HepG2 (cell line): ENCODE data around the gene MRPS18C. TPM values are rescaled to one million over a fixed set of nuclear protein-coding genes. Genes with fewer than 3 reads are reported as not detected.

Experiments
- HBP1 ChIP-seq: IDR thresholded peaks from 2 replicates; pipeline ENCODE4 v1.6.1; 2016; ENCODE audit warnings: low read depth, control low read depth
- JUNB ChIP-seq: sonication (generic); formaldehyde crosslinking; IDR thresholded peaks from 2 replicates; pipeline ENCODE4 v1.8.0; 2022; ENCODE audit warnings: missing genetic modification reagents, mild to moderate bottlenecking, borderline replicate concordance
- KDM5B ChIP-seq: sonication (generic); formaldehyde crosslinking; IDR thresholded peaks from 2 replicates; pipeline ENCODE4 v1.4.0; 2020; ENCODE audit warnings: missing genetic modification reagents, mild to moderate bottlenecking, borderline replicate concordance
- NFE2L2 ChIP-seq: fragments of 150-350 bp; IDR thresholded peaks from 2 replicates; pipeline ENCODE4 v1.6.1; 2014; ENCODE audit warnings: low read length
- RFX3 ChIP-seq: IDR thresholded peaks from 2 replicates; pipeline ENCODE4 v1.6.1; 2016; ENCODE audit warnings: missing biosample characterization, missing genetic modification reagents
- RFX5 ChIP-seq: IDR thresholded peaks from 2 replicates; pipeline ENCODE4 v1.6.1; 2011; ENCODE audit warnings: low read depth, low read length, improper control_type of control experiment
- SETDB1 ChIP-seq: sonication (generic); formaldehyde crosslinking; IDR thresholded peaks from 2 replicates; pipeline ENCODE4 v1.5.1; 2020; ENCODE audit warnings: missing genetic modification reagents, mild to moderate bottlenecking, borderline replicate concordance
- SMYD3 ChIP-seq: sonication (generic); formaldehyde crosslinking; IDR thresholded peaks from 2 replicates; pipeline ENCODE4 v1.8.1; 2023; ENCODE audit warnings: mild to moderate bottlenecking, missing genetic modification reagents
- ZFP36L1 ChIP-seq: sonication (generic); formaldehyde crosslinking; IDR thresholded peaks from 2 replicates; pipeline ENCODE4 v1.8.0; 2022; ENCODE audit warnings: mild to moderate bottlenecking, missing genetic modification reagents, moderate library complexity
- ZNF407 ChIP-seq: sonication (generic); formaldehyde crosslinking; IDR thresholded peaks from one replicate; pipeline ENCODE4 v1.5.1; 2020; ENCODE audit warnings: mild to moderate bottlenecking, missing genetic modification reagents; ENCODE audit errors: not compliant biosample characterization
- ZNF616 ChIP-seq: sonication (generic); formaldehyde crosslinking; IDR thresholded peaks from 2 replicates; pipeline ENCODE4 v1.5.0; 2020; ENCODE audit warnings: low read depth, mild to moderate bottlenecking, missing genetic modification reagents
- polyA plus RNA-seq, 8 experiments: library from polyadenylated mRNA; depleted of rRNA in 3 of 8; stranded (reverse) in 7 of 8; unstranded in 1 of 8; fragments of >200 nt; fragmentation: Illumina TruSeq in 4 of 8; extraction: Trizol in 4 of 8; gene quantifications; 2 replicates each; pipeline versions ENCODE4 v1.2.1 to v1.2.3, GENCODE V29; 2011 to 2016; ENCODE audit warnings: low read depth in 4 of 8, missing spikeins in 1 of 8, mixed read lengths in 1 of 8; ENCODE audit not compliant: insufficient read depth in 1 of 8
- total RNA-seq, 5 experiments: library from RNA; depleted of rRNA; stranded (reverse); fragments of >200 nt; fragmentation: Illumina TruSeq; extraction: Trizol; gene quantifications; 2 replicates each; pipeline ENCODE4 v1.2.3, GENCODE V29; 2016; ENCODE audit warnings: low read depth in 1 of 5
- TF ChIP-seq, protein P1 (sequence below): sonication (generic); formaldehyde crosslinking; IDR thresholded peaks from 2 replicates; pipeline ENCODE4 v1.4.0; 2020; ENCODE audit warnings: missing genetic modification reagents, borderline replicate concordance
- TF ChIP-seq, protein P2 (sequence below): conservative IDR thresholded peaks from 2 replicates; pipeline ENCODE4 v1.6.1; 2018; ENCODE audit warnings: missing genetic modification reagents

MRPS18C gene
- total and polyA plus RNA-seq, 2 of the 13 experiments (the other 11 are each of a cell fraction or from before 2014, with no cell fraction given), result 45.4 to 124 TPM

DNA sequence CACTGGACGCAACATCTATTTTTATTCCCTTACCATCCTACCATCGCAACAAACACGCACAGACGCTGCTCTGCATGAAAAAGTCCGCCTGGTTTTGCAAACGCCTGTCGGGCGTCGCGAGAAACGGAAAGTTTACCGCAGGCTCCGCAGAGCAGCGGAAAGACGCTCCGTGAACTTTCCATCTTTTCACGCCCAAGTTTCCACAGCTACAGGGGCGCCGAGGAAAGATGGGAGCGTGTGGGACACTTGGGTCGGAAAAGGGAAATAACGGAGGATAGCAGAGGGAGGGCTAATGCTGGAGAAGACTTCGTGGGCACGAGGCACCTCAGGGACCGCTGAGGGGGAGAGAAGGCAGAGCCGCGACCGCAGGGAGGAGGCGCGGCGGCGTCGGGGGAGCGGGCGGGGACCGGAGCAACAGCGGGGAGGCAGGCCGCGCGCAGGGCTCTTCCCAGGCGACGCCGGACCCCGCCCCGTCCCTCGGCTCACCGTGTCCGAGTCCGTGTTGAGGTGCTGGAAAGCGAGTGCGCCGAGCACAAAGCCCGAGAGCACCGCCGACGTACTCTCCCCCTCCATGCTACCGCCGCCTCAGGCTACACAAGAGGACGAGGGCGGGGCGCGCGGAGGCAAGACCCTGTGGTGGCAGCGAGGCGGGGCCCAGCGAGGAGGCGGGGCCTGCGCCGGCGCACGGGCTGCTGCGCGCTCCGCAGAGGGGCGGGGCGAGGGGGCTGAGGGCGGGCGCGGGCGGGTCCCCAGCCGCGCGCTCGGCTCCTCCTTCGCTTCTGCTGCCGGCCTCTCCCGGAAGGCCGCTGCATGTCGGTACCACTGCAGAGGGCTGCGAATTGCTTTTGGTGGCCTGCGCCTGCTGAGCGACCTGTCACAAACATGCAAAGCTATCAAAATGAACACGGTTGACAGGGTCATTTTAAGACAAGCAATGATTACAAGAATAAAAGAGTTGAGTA is 28.9 kb downstream of the MRPS18C start, which contains the start of gene ABRAXAS1 (continued):
- TF ChIP-seq, protein P1, sequence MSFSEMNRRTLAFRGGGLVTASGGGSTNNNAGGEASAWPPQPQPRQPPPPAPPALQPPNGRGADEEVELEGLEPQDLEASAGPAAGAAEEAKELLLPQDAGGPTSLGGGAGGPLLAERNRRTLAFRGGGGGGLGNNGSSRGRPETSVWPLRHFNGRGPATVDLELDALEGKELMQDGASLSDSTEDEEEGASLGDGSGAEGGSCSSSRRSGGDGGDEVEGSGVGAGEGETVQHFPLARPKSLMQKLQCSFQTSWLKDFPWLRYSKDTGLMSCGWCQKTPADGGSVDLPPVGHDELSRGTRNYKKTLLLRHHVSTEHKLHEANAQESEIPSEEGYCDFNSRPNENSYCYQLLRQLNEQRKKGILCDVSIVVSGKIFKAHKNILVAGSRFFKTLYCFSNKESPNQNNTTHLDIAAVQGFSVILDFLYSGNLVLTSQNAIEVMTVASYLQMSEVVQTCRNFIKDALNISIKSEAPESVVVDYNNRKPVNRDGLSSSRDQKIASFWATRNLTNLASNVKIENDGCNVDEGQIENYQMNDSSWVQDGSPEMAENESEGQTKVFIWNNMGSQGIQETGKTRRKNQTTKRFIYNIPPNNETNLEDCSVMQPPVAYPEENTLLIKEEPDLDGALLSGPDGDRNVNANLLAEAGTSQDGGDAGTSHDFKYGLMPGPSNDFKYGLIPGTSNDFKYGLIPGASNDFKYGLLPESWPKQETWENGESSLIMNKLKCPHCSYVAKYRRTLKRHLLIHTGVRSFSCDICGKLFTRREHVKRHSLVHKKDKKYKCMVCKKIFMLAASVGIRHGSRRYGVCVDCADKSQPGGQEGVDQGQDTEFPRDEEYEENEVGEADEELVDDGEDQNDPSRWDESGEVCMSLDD, result peak; percentile 64; the same call in 1 of the 2 replicates
- no peak for TF ChIP-seq SETDB1 (CRISPR knock-in tag)
- TF ChIP-seq HBP1 (CRISPR knock-in tag), result peak; percentile 78; the same call in 1 of the 2 replicates
- peak; percentile 57; the same call in 1 of the 2 replicates for TF ChIP-seq JUNB
- TF ChIP-seq, protein P2, sequence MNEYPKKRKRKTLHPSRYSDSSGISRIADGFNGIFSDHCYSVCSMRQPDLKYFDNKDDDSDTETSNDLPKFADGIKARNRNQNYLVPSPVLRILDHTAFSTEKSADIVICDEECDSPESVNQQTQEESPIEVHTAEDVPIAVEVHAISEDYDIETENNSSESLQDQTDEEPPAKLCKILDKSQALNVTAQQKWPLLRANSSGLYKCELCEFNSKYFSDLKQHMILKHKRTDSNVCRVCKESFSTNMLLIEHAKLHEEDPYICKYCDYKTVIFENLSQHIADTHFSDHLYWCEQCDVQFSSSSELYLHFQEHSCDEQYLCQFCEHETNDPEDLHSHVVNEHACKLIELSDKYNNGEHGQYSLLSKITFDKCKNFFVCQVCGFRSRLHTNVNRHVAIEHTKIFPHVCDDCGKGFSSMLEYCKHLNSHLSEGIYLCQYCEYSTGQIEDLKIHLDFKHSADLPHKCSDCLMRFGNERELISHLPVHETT (CRISPR knock-in tag), result 0 out of 2 replicates have a peak, but pooled peaks have one; percentile 49
- peak; percentile 92; the same call in 1 of the 2 replicates for TF ChIP-seq KDM5B
- no peak for TF ChIP-seq NFE2L2
- peak; percentile 82 for TF ChIP-seq ZNF407 (CRISPR knock-in tag)
- TF ChIP-seq RFX5, result peak; percentile 52; the same call in 1 of the 2 replicates
- no peak for TF ChIP-seq SMYD3
- TF ChIP-seq ZFP36L1 (CRISPR knock-in tag), result no peak; the same call in 1 of the 2 replicates
- peak; percentile 78; the same call in 1 of the 2 replicates for TF ChIP-seq ZNF616
- no peak for TF ChIP-seq RFX3
